ENCODE data around the gene R3HDM2.
"Not testable (repeated sequence)": the region's sequence is repeated elsewhere in the genome, so short reads cannot be mapped to it uniquely, and the experiment has no call there.

R3HDM2 gene

GRCh38 chr12:57429473-57430111 is 1.3 kb downstream of the R3HDM2 start:
- Histone ChIP-seq H3K9ac (ENCODE audit: insufficient read length, low read depth) (peak overlapping the region; percentile 79), H3K4me1 (ENCODE audit: insufficient read depth, insufficient read length) (peaks cover 6% of the 10 kb centered on the region), H3K36me3 (ENCODE audit: insufficient read depth, insufficient read length, low read length) (peaks cover 4% of the 10 kb centered on the region), H3K27me3 (ENCODE audit: insufficient read depth, insufficient read length) (no peaks in the 10 kb centered on the region), H3K9me3 (ENCODE audit: insufficient read depth, low read length) (no peaks in the 10 kb centered on the region), H3K4me3 (ENCODE audit: insufficient read length, low read depth) (peak overlapping the region; percentile 68)
- TF ChIP-seq ZNF274 (IDR thresholded peaks at IDR 0.05; ENCODE audit: low read depth, low read length) (no peak), SUZ12 (IDR thresholded peaks at IDR 0.05; ENCODE audit: extremely low read depth, insufficient read depth, insufficient read length) (no peak), YY1 (IDR thresholded peaks at IDR 0.05; ENCODE audit: insufficient read depth, insufficient read length) (no peak)
- DNase-seq (ENCODE audit: low read depth, low spot score) = no peak

- Histone ChIP-seq H3K9me3 (ENCODE audit: insufficient read depth, low read length) (no peaks in the 10 kb centered on the region), H3K4me3 (ENCODE audit: insufficient read length, low read depth) (no peak overlapping the region), H3K4me1 (ENCODE audit: insufficient read depth, insufficient read length) (peaks cover 3% of the 10 kb centered on the region), H3K27me3 (ENCODE audit: insufficient read depth, insufficient read length) (no peaks in the 10 kb centered on the region), H3K9ac (ENCODE audit: insufficient read length, low read depth) (no peak overlapping the region), H3K36me3 (ENCODE audit: insufficient read depth, insufficient read length, low read length) (peaks cover 4% of the 10 kb centered on the region)
- DNase-seq (ENCODE audit: low read depth, low spot score) = no peak
- TF ChIP-seq SUZ12 (IDR thresholded peaks at IDR 0.05; ENCODE audit: extremely low read depth, insufficient read depth, insufficient read length) = no peak
- no peak for TF ChIP-seq YY1 (IDR thresholded peaks at IDR 0.05; ENCODE audit: insufficient read depth, insufficient read length)
- no peak for TF ChIP-seq ZNF274 (IDR thresholded peaks at IDR 0.05; ENCODE audit: low read depth, low read length)
These were observed 1.9 kb downstream of the R3HDM2 start for GRCh38 chr12:57428965-57429364.

GRCh38 chr12:57426948-57427347 is 3.9 kb downstream of the R3HDM2 start:
- H3K9ac ChIP-seq (ENCODE audit: insufficient read length, low read depth); H3K4me1 ChIP-seq (ENCODE audit: insufficient read depth, insufficient read length); H3K4me3 ChIP-seq (ENCODE audit: insufficient read length, low read depth); H3K27me3 ChIP-seq (ENCODE audit: insufficient read depth, insufficient read length); H3K9me3 ChIP-seq (ENCODE audit: insufficient read depth, low read length); DNase-seq (ENCODE audit: low read depth, low spot score): not testable (repeated sequence)
- peaks cover 19% of the 10 kb centered on the region for H3K36me3 ChIP-seq (ENCODE audit: insufficient read depth, insufficient read length, low read length)

GRCh38 chr12:57420482-57420881 is 10.4 kb downstream of the R3HDM2 start:
- TF ChIP-seq SUZ12 (IDR thresholded peaks at IDR 0.05; ENCODE audit: extremely low read depth, insufficient read depth, insufficient read length) = no peak
- TF ChIP-seq ZNF274 (IDR thresholded peaks at IDR 0.05; ENCODE audit: low read depth, low read length) = no peak
- no peak for TF ChIP-seq YY1 (IDR thresholded peaks at IDR 0.05; ENCODE audit: insufficient read depth, insufficient read length)
- peaks cover 22% of the 10 kb centered on the region for H3K36me3 ChIP-seq (ENCODE audit: insufficient read depth, insufficient read length, low read length)
- H3K9ac ChIP-seq (ENCODE audit: insufficient read length, low read depth) = no peak overlapping the region
- no peaks in the 10 kb centered on the region for H3K9me3 ChIP-seq (ENCODE audit: insufficient read depth, low read length)
- no peak for DNase-seq (ENCODE audit: low read depth, low spot score)
- no peaks in the 10 kb centered on the region for H3K4me1 ChIP-seq (ENCODE audit: insufficient read depth, insufficient read length)
- no peak overlapping the region for H3K4me3 ChIP-seq (ENCODE audit: insufficient read length, low read depth)
- no peaks in the 10 kb centered on the region for H3K27me3 ChIP-seq (ENCODE audit: insufficient read depth, insufficient read length)

GRCh38 chr12:57419495-57419894 is 11.3 kb downstream of the R3HDM2 start:
- H3K4me3 ChIP-seq (ENCODE audit: insufficient read length, low read depth) = no peak overlapping the region
- no peaks in the 10 kb centered on the region for H3K4me1 ChIP-seq (ENCODE audit: insufficient read depth, insufficient read length)
- no peak for DNase-seq (ENCODE audit: low read depth, low spot score)
- H3K36me3 ChIP-seq (ENCODE audit: insufficient read depth, insufficient read length, low read length) = peaks cover 20% of the 10 kb centered on the region
- no peaks in the 10 kb centered on the region for H3K9me3 ChIP-seq (ENCODE audit: insufficient read depth, low read length)
- TF ChIP-seq ZNF274 (IDR thresholded peaks at IDR 0.05; ENCODE audit: low read depth, low read length) (no peak), YY1 (IDR thresholded peaks at IDR 0.05; ENCODE audit: insufficient read depth, insufficient read length) (no peak), SUZ12 (IDR thresholded peaks at IDR 0.05; ENCODE audit: extremely low read depth, insufficient read depth, insufficient read length) (no peak)
- no peak overlapping the region for H3K9ac ChIP-seq (ENCODE audit: insufficient read length, low read depth)
- H3K27me3 ChIP-seq (ENCODE audit: insufficient read depth, insufficient read length) = no peaks in the 10 kb centered on the region

GRCh38 chr12:57418255-57418654 is 12.6 kb downstream of the R3HDM2 start:
- peaks cover 17% of the 10 kb centered on the region for H3K36me3 ChIP-seq (ENCODE audit: insufficient read depth, insufficient read length, low read length)
- H3K4me1 ChIP-seq (ENCODE audit: insufficient read depth, insufficient read length) = no peaks in the 10 kb centered on the region
- no peaks in the 10 kb centered on the region for H3K27me3 ChIP-seq (ENCODE audit: insufficient read depth, insufficient read length)
- H3K4me3 ChIP-seq (ENCODE audit: insufficient read length, low read depth) = no peak overlapping the region
- no peaks in the 10 kb centered on the region for H3K9me3 ChIP-seq (ENCODE audit: insufficient read depth, low read length)
- no peak for TF ChIP-seq YY1 (IDR thresholded peaks at IDR 0.05; ENCODE audit: insufficient read depth, insufficient read length)
- no peak for TF ChIP-seq SUZ12 (IDR thresholded peaks at IDR 0.05; ENCODE audit: extremely low read depth, insufficient read depth, insufficient read length)
- TF ChIP-seq ZNF274 (IDR thresholded peaks at IDR 0.05; ENCODE audit: low read depth, low read length) = no peak
- DNase-seq (ENCODE audit: low read depth, low spot score) = no peak
- no peak overlapping the region for H3K9ac ChIP-seq (ENCODE audit: insufficient read length, low read depth)

GRCh38 chr12:57416039-57416996 is 14.5 kb downstream of the R3HDM2 start:
- Histone ChIP-seq H3K36me3 (ENCODE audit: insufficient read depth, insufficient read length, low read length) (no peaks in the 10 kb centered on the region), H3K4me1 (ENCODE audit: insufficient read depth, insufficient read length) (no peaks in the 10 kb centered on the region), H3K4me3 (ENCODE audit: insufficient read length, low read depth) (no peak overlapping the region), H3K9me3 (ENCODE audit: insufficient read depth, low read length) (no peaks in the 10 kb centered on the region), H3K27me3 (ENCODE audit: insufficient read depth, insufficient read length) (no peaks in the 10 kb centered on the region), H3K9ac (ENCODE audit: insufficient read length, low read depth) (no peak overlapping the region)
- DNase-seq (ENCODE audit: low read depth, low spot score) = no peak
- TF ChIP-seq YY1 (IDR thresholded peaks at IDR 0.05; ENCODE audit: insufficient read depth, insufficient read length) (no peak), SUZ12 (IDR thresholded peaks at IDR 0.05; ENCODE audit: extremely low read depth, insufficient read depth, insufficient read length) (no peak), ZNF274 (IDR thresholded peaks at IDR 0.05; ENCODE audit: low read depth, low read length) (no peak)
